Cerebellar cortex (tissue), 1 donor: ENCODE measurements around the gene PIK3R5.

Source experiments
- DNase-seq: peaks from one replicate; pipeline ENCODE4 v3.0.0-alpha.2; 2015; ENCODE audit warnings: low spot score

The PIK3R5 gene

DNA sequence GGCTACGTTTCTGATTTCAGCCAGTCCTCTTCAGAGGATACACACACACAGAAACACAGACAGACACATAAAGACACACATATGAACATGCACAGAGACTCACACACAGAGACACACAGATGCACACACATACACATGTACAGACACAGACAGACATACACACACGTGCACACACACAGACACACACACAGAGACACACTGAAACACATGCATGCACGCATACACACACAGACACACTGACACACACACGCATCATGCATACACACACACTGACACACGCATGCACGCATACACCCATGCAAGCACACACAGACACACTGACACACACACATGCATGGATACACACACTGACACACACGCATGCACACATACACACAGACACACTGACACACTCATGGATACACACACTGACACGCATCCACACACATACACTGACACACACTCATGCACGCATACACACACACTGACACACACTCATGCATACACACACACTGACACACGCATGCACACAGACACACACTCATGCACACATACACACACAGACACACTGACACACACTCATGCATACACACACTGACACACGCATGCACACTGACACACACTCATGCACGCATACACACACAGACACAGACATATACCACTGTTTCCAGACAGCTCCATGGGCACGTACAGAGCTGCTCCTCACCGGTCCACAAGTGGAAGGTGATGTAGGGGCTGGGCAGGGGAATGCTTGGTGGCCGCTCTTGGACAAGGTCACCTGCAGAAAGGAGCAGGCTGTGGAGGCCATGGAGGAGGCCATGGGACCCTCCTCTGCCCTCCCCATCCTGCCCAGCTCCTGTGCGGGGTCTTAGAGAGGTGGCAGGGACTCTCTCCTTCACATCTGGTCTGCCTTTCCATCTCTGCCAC, 136.2 kb downstream of the PIK3R5 start:
- DNase-seq = no peak
